Panc1 (cell line): Measurements from ENCODE around the gene AIG1.

Source experiments
- POLR2AphosphoS5 ChIP-seq: IDR thresholded peaks from 2 replicates; pipeline ENCODE4 v1.6.1; 2012; ENCODE audit warnings: mild to moderate bottlenecking, low read depth, low read length, moderate library complexity
- SIN3A ChIP-seq: IDR thresholded peaks from 2 replicates; pipeline ENCODE4 v1.6.1; 2012; ENCODE audit warnings: low read depth, mild to moderate bottlenecking, low read length, moderate library complexity, borderline replicate concordance; ENCODE audit not compliant: insufficient read depth
- TCF7L2 ChIP-seq: IDR thresholded peaks from 2 replicates; pipeline ENCODE4 v1.6.1; 2011; ENCODE audit warnings: mild to moderate bottlenecking, low read depth, low read length, inconsistent platforms
- TF ChIP-seq, protein P1 (sequence below): fragments of 450-650 bp; IDR thresholded peaks from 2 replicates; pipeline ENCODE4 v1.5.1; 2017; ENCODE audit warnings: mild to moderate bottlenecking
- TF ChIP-seq, protein P2 (sequence below), 2 experiments: IDR thresholded peaks; 2 replicates each; pipeline ENCODE4 v1.6.1; 2011 to 2012; ENCODE audit warnings: low read depth in 2 of 2, control low read depth in 1 of 2, low read length in 1 of 2, mild to moderate bottlenecking in 1 of 2, moderate library complexity in 1 of 2; ENCODE audit not compliant: insufficient read depth in 1 of 2

DNA sequence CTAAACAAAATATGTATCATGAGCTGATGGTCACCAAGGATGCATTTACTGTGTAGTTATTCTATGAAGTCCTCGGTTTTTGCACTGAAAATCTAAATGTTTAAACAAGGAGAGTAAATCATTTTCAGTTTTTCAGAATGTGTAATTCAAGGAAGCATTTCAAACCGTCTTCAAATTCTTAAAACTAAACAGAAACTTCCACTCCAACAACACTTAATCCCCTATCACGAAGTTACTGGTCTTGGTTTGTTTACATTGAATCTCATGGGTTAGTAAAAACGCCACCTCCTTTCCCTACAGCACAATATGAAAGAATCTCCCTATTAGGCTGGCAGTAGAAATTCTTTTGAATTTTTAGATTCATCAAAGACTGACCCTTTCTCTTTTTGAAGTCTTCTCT lies 192.9 kb downstream of the AIG1 start:
- TF ChIP-seq, protein P1, sequence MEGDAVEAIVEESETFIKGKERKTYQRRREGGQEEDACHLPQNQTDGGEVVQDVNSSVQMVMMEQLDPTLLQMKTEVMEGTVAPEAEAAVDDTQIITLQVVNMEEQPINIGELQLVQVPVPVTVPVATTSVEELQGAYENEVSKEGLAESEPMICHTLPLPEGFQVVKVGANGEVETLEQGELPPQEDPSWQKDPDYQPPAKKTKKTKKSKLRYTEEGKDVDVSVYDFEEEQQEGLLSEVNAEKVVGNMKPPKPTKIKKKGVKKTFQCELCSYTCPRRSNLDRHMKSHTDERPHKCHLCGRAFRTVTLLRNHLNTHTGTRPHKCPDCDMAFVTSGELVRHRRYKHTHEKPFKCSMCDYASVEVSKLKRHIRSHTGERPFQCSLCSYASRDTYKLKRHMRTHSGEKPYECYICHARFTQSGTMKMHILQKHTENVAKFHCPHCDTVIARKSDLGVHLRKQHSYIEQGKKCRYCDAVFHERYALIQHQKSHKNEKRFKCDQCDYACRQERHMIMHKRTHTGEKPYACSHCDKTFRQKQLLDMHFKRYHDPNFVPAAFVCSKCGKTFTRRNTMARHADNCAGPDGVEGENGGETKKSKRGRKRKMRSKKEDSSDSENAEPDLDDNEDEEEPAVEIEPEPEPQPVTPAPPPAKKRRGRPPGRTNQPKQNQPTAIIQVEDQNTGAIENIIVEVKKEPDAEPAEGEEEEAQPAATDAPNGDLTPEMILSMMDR: no peak
- TF ChIP-seq, protein P2, sequence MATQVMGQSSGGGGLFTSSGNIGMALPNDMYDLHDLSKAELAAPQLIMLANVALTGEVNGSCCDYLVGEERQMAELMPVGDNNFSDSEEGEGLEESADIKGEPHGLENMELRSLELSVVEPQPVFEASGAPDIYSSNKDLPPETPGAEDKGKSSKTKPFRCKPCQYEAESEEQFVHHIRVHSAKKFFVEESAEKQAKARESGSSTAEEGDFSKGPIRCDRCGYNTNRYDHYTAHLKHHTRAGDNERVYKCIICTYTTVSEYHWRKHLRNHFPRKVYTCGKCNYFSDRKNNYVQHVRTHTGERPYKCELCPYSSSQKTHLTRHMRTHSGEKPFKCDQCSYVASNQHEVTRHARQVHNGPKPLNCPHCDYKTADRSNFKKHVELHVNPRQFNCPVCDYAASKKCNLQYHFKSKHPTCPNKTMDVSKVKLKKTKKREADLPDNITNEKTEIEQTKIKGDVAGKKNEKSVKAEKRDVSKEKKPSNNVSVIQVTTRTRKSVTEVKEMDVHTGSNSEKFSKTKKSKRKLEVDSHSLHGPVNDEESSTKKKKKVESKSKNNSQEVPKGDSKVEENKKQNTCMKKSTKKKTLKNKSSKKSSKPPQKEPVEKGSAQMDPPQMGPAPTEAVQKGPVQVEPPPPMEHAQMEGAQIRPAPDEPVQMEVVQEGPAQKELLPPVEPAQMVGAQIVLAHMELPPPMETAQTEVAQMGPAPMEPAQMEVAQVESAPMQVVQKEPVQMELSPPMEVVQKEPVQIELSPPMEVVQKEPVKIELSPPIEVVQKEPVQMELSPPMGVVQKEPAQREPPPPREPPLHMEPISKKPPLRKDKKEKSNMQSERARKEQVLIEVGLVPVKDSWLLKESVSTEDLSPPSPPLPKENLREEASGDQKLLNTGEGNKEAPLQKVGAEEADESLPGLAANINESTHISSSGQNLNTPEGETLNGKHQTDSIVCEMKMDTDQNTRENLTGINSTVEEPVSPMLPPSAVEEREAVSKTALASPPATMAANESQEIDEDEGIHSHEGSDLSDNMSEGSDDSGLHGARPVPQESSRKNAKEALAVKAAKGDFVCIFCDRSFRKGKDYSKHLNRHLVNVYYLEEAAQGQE (IDR thresholded peaks at IDR 0.05; ENCODE audit: insufficient read depth in 1 of 2, low read depth in 2 of 2, low read length in 1 of 2): no peak
- TF ChIP-seq POLR2AphosphoS5 (no peak), SIN3A (no peak), TCF7L2 (no peak)
